ENCODE measurements around the gene THRB.

Gene THRB

DNA sequence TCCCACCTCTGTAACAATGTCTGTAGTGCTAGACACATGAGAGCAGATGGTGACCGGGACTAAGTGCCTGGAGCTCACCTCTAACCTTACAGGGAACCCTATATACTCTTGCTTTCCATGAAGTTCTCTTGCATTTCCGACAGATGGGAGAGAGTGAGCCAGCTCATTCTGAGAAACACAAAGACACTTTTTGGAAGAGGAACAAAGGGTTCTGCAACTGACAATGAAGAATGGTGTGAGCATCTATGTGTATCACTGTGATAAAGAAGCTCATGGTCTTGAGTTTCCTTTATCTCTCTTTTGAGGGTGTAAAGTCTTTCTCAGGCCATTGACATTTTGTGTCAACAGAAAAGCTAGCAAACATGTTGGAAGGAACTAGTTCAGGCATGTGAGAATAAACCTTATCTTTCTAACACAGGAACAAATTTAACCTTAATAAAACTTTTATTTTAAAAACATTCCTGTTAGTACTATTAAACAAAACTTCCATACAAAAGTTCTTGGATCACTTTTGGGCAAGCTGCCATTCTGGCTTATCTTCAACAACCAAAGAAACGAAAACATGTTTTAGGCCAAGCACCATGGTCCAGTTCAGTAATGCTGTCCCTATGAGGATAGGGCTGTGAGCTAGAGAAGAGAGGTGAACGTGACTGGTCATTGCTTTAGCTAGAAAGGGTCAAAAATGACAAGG is 142.7 kb downstream of the THRB start:
- Histone ChIP-seq H2BK120ac (ENCODE audit: low read depth, low read length) (no peak overlapping the region), H3K79me1 (ENCODE audit: low read depth, low read length) (no peaks in the 10 kb centered on the region), H3K4me3 (ENCODE audit: low read length in 2 of 2) (no peak overlapping the region), H4K91ac (ENCODE audit: low read depth, low read length, poor library complexity) (no peak overlapping the region), H3K27ac (replicated peaks; ENCODE audit: low read length) (no peak overlapping the region), H3K4ac (ENCODE audit: low read length) (no peak overlapping the region), H2AK5ac (ENCODE audit: low read depth, low read length) (no peak overlapping the region), H2BK12ac (ENCODE audit: low read length) (no peak overlapping the region), H4K8ac (ENCODE audit: low read depth, low read length) (no peak overlapping the region), H3K36me3 (replicated peaks in 1 of 2; ENCODE audit: control insufficient read depth in 2 of 2, insufficient read depth in 2 of 2, low read length in 2 of 2) (no peaks in the 10 kb centered on the region), H3K23ac (ENCODE audit: low read depth, low read length, poor library complexity) (no peak overlapping the region), H2BK15ac (ENCODE audit: low read length) (no peak overlapping the region), H3K27me3 (ENCODE audit: control insufficient read depth in 3 of 3, insufficient read depth in 3 of 3, low read depth in 1 of 3, low read length in 3 of 3) (no peaks in the 10 kb centered on the region), H3K4me1 (ENCODE audit: control insufficient read depth in 2 of 2, insufficient read depth in 1 of 2, low read depth in 1 of 2, low read length in 2 of 2) (peaks cover 0 to 2% of the 10 kb centered on the region in 2 donors), H2AFZ (ENCODE audit: low read length) (no peak overlapping the region), H3K4me2 (ENCODE audit: insufficient read depth, low read length, poor library complexity, severe bottlenecking) (no peak overlapping the region), H3K9ac (ENCODE audit: low read depth, low read length, poor library complexity) (no peak overlapping the region), H3K14ac (ENCODE audit: low read length) (no peak overlapping the region), H2BK5ac (ENCODE audit: low read length) (no peak overlapping the region), H3K18ac (ENCODE audit: low read length) (no peak overlapping the region), H3K9me3 (replicated peaks in 1 of 2; ENCODE audit: control insufficient read depth in 2 of 2, insufficient read depth in 1 of 2, low read depth in 1 of 2, low read length in 2 of 2) (no peaks in the 10 kb centered on the region)
- DNase-seq (ENCODE audit: low spot score): no peak
- no CpG with 5 or more reads among the region's 4 CpGs for WGBS, 2 donors (ENCODE audit: extremely low coverage in 2 of 2, insufficient read length in 2 of 2, insufficient replicate concordance in 1 of 2)

- no peak overlapping the region for H3K9ac ChIP-seq (ENCODE audit: low read depth, low read length, poor library complexity)
- peaks cover 0 to 2% of the 10 kb centered on the region in 2 donors for H3K4me1 ChIP-seq (ENCODE audit: control insufficient read depth in 2 of 2, insufficient read depth in 1 of 2, low read depth in 1 of 2, low read length in 2 of 2)
- H4K91ac ChIP-seq (ENCODE audit: low read depth, low read length, poor library complexity): no peak overlapping the region
- H3K4me2 ChIP-seq (ENCODE audit: insufficient read depth, low read length, poor library complexity, severe bottlenecking): no peak overlapping the region
- H2BK120ac ChIP-seq (ENCODE audit: low read depth, low read length): no peak overlapping the region
- no peak overlapping the region for H3K18ac ChIP-seq (ENCODE audit: low read length)
- H2BK5ac ChIP-seq (ENCODE audit: low read length): no peak overlapping the region
- no CpG with 5 or more reads among the region's 1 CpG for whole genome bisulfite sequencing, 2 donors (ENCODE audit: extremely low coverage in 2 of 2, insufficient read length in 2 of 2, insufficient replicate concordance in 1 of 2)
- no peak overlapping the region for H3K14ac ChIP-seq (ENCODE audit: low read length)
- no peaks in the 10 kb centered on the region for H3K79me1 ChIP-seq (ENCODE audit: low read depth, low read length)
- no peak overlapping the region for H2AFZ ChIP-seq (ENCODE audit: low read length)
- H3K36me3 ChIP-seq (replicated peaks in 1 of 2; ENCODE audit: control insufficient read depth in 2 of 2, insufficient read depth in 2 of 2, low read length in 2 of 2): no peaks in the 10 kb centered on the region
- no peak for DNase-seq (ENCODE audit: low spot score)
- no peak overlapping the region for H2BK15ac ChIP-seq (ENCODE audit: low read length)
- H2BK12ac ChIP-seq (ENCODE audit: low read length): no peak overlapping the region
- H3K9me3 ChIP-seq (replicated peaks in 1 of 2; ENCODE audit: control insufficient read depth in 2 of 2, insufficient read depth in 1 of 2, low read depth in 1 of 2, low read length in 2 of 2): no peaks in the 10 kb centered on the region
- H3K4me3 ChIP-seq (ENCODE audit: low read length in 2 of 2): no peak overlapping the region
- no peak overlapping the region for H3K23ac ChIP-seq (ENCODE audit: low read depth, low read length, poor library complexity)
- no peak overlapping the region for H4K8ac ChIP-seq (ENCODE audit: low read depth, low read length)
- H3K27ac ChIP-seq (replicated peaks; ENCODE audit: low read length): no peak overlapping the region
- no peaks in the 10 kb centered on the region for H3K27me3 ChIP-seq (ENCODE audit: control insufficient read depth in 3 of 3, insufficient read depth in 3 of 3, low read depth in 1 of 3, low read length in 3 of 3)
- no peak overlapping the region for H2AK5ac ChIP-seq (ENCODE audit: low read depth, low read length)
- no peak overlapping the region for H3K4ac ChIP-seq (ENCODE audit: low read length)
These were observed 145.2 kb downstream of the THRB start for GRCh38 chr3:24349367-24350019.

GRCh38 chr3:24348348-24348747 is 146.3 kb downstream of the THRB start:
- Histone ChIP-seq H4K91ac (ENCODE audit: low read depth, low read length, poor library complexity) (no peak overlapping the region), H3K27me3 (ENCODE audit: control insufficient read depth in 3 of 3, insufficient read depth in 3 of 3, low read depth in 1 of 3, low read length in 3 of 3) (no peaks in the 10 kb centered on the region), H2BK12ac (ENCODE audit: low read length) (no peak overlapping the region), H3K4me1 (ENCODE audit: control insufficient read depth in 2 of 2, insufficient read depth in 1 of 2, low read depth in 1 of 2, low read length in 2 of 2) (peaks cover 0 to 2% of the 10 kb centered on the region in 2 donors), H3K36me3 (replicated peaks in 1 of 2; ENCODE audit: control insufficient read depth in 2 of 2, insufficient read depth in 2 of 2, low read length in 2 of 2) (no peaks in the 10 kb centered on the region), H2BK120ac (ENCODE audit: low read depth, low read length) (no peak overlapping the region), H3K4me3 (ENCODE audit: low read length in 2 of 2) (no peak overlapping the region), H2BK15ac (ENCODE audit: low read length) (no peak overlapping the region), H2BK5ac (ENCODE audit: low read length) (no peak overlapping the region), H3K9ac (ENCODE audit: low read depth, low read length, poor library complexity) (no peak overlapping the region), H3K18ac (ENCODE audit: low read length) (no peak overlapping the region), H3K4me2 (ENCODE audit: insufficient read depth, low read length, poor library complexity, severe bottlenecking) (no peak overlapping the region), H3K9me3 (replicated peaks in 1 of 2; ENCODE audit: control insufficient read depth in 2 of 2, insufficient read depth in 1 of 2, low read depth in 1 of 2, low read length in 2 of 2) (no peaks in the 10 kb centered on the region), H2AK5ac (ENCODE audit: low read depth, low read length) (no peak overlapping the region), H3K4ac (ENCODE audit: low read length) (no peak overlapping the region), H3K79me1 (ENCODE audit: low read depth, low read length) (no peaks in the 10 kb centered on the region), H2AFZ (ENCODE audit: low read length) (no peak overlapping the region), H3K27ac (replicated peaks; ENCODE audit: low read length) (no peak overlapping the region), H3K23ac (ENCODE audit: low read depth, low read length, poor library complexity) (no peak overlapping the region), H3K14ac (ENCODE audit: low read length) (no peak overlapping the region), H4K8ac (ENCODE audit: low read depth, low read length) (no peak overlapping the region)
- no peak for DNase-seq (ENCODE audit: low spot score)
- no CpG with 5 or more reads among the region's 4 CpGs for WGBS, 2 donors (ENCODE audit: extremely low coverage in 2 of 2, insufficient read length in 2 of 2, insufficient replicate concordance in 1 of 2)

DNA sequence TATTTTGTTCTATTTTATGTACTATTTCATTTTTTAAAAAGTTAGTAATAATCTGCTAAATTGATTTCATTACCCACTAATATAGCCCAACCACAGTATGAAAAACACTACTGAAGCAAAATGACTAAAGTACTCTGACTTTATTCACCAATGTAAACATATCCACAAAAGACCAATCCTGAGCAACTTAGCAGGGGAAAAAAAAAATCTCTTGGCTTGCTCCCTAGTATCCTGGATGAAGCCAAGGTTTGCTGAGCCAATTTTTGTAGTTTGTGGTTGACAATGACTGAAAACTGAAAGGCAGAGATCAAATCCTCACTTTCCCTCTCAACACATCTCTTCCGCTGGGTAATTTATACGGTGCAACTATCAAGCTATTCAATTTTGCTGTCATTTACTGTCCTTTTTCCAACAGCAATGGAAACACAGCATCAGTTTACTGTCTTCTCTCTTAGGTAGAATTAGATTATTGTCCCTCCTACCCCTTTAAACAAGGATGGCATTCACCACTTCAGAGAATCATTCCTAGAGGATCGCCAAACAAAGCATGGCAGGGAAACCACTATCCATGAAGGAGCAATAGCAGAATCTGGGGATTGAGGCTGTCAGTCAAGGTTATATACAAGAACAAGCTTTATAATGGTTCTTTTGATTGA is 149.7 kb downstream of the THRB start:
- Histone ChIP-seq H3K23ac (ENCODE audit: low read depth, low read length, poor library complexity) (no peak overlapping the region), H4K91ac (ENCODE audit: low read depth, low read length, poor library complexity) (no peak overlapping the region), H3K27ac (replicated peaks; ENCODE audit: low read length) (no peak overlapping the region), H3K9ac (ENCODE audit: low read depth, low read length, poor library complexity) (no peak overlapping the region), H2BK15ac (ENCODE audit: low read length) (no peak overlapping the region), H3K4me2 (ENCODE audit: insufficient read depth, low read length, poor library complexity, severe bottlenecking) (no peak overlapping the region), H3K27me3 (ENCODE audit: control insufficient read depth in 3 of 3, insufficient read depth in 3 of 3, low read depth in 1 of 3, low read length in 3 of 3) (no peaks in the 10 kb centered on the region), H3K18ac (ENCODE audit: low read length) (no peak overlapping the region), H3K4me3 (ENCODE audit: low read length in 2 of 2) (no peak overlapping the region), H3K4me1 (ENCODE audit: control insufficient read depth in 2 of 2, insufficient read depth in 1 of 2, low read depth in 1 of 2, low read length in 2 of 2) (no peaks in the 10 kb centered on the region), H3K9me3 (replicated peaks in 1 of 2; ENCODE audit: control insufficient read depth in 2 of 2, insufficient read depth in 1 of 2, low read depth in 1 of 2, low read length in 2 of 2) (no peaks in the 10 kb centered on the region), H2AK5ac (ENCODE audit: low read depth, low read length) (no peak overlapping the region), H2BK12ac (ENCODE audit: low read length) (no peak overlapping the region), H3K79me1 (ENCODE audit: low read depth, low read length) (no peaks in the 10 kb centered on the region), H3K36me3 (replicated peaks in 1 of 2; ENCODE audit: control insufficient read depth in 2 of 2, insufficient read depth in 2 of 2, low read length in 2 of 2) (no peaks in the 10 kb centered on the region), H2BK120ac (ENCODE audit: low read depth, low read length) (no peak overlapping the region), H3K4ac (ENCODE audit: low read length) (no peak overlapping the region), H2AFZ (ENCODE audit: low read length) (no peak overlapping the region), H2BK5ac (ENCODE audit: low read length) (no peak overlapping the region), H3K14ac (ENCODE audit: low read length) (no peak overlapping the region), H4K8ac (ENCODE audit: low read depth, low read length) (no peak overlapping the region)
- no peak for DNase-seq (ENCODE audit: low spot score)
- WGBS, 2 donors (ENCODE audit: extremely low coverage in 2 of 2, insufficient read length in 2 of 2, insufficient replicate concordance in 1 of 2): no CpG with 5 or more reads among the region's 3 CpGs
